Cerebellar cortex (tissue), 1 donor: ENCODE data around the gene RAB11FIP4.

Experiments used
- DNase-seq: peaks from one replicate; pipeline ENCODE4 v3.0.0-alpha.2; 2015; ENCODE audit warnings: low spot score

The RAB11FIP4 gene

DNA sequence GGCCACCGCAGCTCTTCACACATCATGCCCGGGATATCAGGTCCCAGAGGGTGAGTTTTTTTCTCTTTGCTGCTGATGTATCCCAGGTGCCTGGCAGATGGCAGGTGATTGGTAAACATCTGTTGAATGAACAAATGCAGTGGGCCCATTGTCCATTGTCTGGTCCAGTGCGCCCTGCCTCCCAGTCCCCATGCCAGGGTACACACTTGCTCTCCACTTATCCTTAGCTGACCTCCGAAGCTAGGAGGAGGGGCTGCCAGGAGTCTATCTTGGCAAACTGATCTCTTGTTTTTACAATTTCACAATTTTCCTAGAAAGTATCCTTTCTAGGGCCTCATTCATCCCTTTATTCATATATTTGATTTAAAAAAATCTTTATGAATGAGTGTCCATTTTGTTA, 196.0 kb downstream of the RAB11FIP4 start:
- no peak for DNase-seq
